Fibroblast of peridontal ligament (primary cell): Measurements from ENCODE around the gene CTNNA3.

Experiments
- DNase-seq: peaks from one replicate; pipeline ENCODE4 v3.0.0-alpha.2; 2010; ENCODE audit errors: extremely low read depth

Gene CTNNA3

GRCh38 chr10:66228887-66229286 lies 1467.1 kb downstream of the CTNNA3 start:
- DNase-seq, result no peak

DNA sequence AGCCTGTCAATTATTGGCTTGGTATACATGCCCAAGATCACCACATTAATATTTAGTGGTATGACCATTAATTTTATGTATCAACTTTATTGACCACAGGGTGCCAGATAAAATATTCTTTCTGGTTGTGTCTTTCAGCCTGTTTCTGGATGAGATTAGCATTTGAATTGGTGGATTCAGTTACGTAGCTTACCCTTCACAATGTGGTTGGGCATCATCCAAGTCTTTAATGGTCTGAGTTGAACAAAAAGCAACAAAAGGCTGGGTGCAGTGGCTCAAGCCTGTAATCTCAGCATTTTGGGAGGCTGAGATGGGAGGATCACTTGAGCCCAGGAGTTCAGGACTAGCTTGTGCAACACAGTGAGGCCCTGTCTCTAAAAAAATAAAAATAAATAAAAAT lies 1472.3 kb downstream of the CTNNA3 start:
- no peak for DNase-seq

GRCh38 chr10:66222462-66223046 lies 1473.4 kb downstream of the CTNNA3 start:
- DNase-seq, result no peak

GRCh38 chr10:66218981-66219587 lies 1476.9 kb downstream of the CTNNA3 start:
- DNase-seq, result no peak

DNA sequence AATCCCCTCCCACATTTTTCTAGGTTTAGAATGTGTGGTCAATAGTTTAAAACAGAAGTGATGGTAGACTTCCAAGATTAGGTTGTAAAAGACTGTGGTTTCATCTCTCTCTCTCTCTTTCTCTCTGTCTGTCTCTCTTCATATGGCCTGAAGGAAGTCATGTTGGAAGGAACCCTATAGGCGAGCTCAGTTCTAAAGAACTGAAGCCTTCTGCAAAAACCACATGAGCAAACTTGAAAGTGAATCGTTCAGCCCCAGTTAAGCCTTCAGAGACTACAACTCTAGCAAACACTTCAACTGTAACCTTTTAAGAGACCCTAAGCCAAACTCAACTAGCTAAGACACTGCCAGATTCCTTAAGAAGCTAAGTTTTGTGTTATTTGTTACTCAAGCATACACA lies 1477.7 kb downstream of the CTNNA3 start:
- DNase-seq, result no peak

- DNase-seq, result no peak
These were observed 1480.1 kb downstream of the CTNNA3 start for GRCh38 chr10:66215920-66216319.

GRCh38 chr10:66214721-66215404 lies 1481.1 kb downstream of the CTNNA3 start:
- peak; percentile 4 for DNase-seq

GRCh38 chr10:66209025-66209424 lies 1487.0 kb downstream of the CTNNA3 start:
- no peak for DNase-seq

DNA sequence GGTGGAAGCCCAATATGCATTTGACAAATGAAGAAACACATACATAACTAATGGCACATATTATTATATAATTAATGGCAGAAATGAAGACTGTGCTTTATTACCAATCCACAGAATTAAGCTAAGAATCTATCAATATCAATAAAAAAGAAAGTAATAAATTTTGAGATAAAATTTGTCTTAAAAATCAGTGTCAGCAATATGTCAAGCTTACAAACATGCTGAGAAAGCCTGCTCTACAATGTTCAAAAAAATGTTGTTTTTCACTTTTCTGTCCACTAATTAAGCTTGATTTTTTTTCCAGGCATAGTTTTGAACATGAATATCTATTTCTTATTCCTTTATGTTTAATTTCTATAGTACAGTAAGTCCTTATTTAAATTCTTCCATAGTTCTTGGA lies 1491.2 kb downstream of the CTNNA3 start:
- no peak for DNase-seq

DNA sequence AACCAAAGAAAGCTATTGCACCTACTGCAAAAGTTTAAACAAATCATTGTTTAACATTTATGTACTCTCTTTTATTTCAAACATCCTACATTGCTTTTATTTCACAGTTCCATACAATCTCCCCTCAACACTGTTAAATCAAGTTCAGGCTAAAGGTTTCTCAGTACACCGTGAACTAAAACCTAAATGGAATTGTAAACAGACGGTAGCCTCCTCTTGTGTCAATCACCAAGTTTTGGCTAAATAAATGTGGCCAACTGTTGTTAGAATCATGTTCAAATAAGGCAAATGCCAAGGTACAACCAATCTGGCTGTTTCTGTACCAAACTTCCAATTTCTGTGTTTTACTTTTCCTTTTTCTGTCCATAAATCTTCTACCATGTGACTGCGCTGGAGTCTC lies 1493.9 kb downstream of the CTNNA3 start:
- DNase-seq, result no peak

GRCh38 chr10:66192162-66192831 lies 1503.7 kb downstream of the CTNNA3 start:
- no peak for DNase-seq

DNA sequence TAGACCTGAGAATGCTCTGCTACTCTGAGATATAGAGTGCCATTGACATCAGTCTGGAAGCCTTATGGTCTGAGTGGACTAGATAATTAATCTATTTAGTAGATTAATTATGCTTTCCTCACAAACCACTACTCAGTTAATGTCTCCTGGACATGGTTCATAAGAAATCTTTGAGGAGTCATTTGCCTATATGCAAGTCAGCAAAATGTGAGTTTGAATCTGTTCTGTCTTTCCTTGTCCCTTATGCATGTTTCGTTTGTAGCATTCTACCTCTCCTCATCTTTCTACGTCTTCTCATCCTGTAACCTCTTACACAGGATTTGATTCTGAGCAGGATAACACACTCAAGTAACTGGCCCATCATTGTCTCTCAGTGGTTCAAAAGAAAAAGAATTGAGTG lies 1505.6 kb downstream of the CTNNA3 start:
- DNase-seq, result no peak

- no peak for DNase-seq
These were observed 1506.7 kb downstream of the CTNNA3 start for GRCh38 chr10:66189271-66189670.

GRCh38 chr10:66187053-66187733 lies 1508.8 kb downstream of the CTNNA3 start:
- no peak for DNase-seq

DNA sequence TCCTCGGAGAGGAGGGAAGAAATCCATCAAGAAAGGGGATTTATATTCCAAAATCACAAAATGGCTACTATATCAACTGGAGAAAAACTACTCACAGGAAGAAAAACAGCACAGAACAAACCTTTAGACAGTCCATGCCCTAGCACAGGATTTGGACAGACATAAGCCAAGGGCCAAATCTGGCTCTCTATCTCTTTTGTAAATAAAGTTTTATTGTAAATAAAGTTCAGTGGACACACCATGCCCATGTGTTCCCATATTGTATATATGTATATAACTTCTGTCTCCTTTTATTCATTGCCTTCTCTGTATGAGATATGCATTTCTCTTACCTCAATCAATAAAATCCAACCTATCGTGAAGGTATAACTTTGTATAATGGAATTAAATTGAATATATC lies 1513.0 kb downstream of the CTNNA3 start:
- DNase-seq, result no peak

DNA sequence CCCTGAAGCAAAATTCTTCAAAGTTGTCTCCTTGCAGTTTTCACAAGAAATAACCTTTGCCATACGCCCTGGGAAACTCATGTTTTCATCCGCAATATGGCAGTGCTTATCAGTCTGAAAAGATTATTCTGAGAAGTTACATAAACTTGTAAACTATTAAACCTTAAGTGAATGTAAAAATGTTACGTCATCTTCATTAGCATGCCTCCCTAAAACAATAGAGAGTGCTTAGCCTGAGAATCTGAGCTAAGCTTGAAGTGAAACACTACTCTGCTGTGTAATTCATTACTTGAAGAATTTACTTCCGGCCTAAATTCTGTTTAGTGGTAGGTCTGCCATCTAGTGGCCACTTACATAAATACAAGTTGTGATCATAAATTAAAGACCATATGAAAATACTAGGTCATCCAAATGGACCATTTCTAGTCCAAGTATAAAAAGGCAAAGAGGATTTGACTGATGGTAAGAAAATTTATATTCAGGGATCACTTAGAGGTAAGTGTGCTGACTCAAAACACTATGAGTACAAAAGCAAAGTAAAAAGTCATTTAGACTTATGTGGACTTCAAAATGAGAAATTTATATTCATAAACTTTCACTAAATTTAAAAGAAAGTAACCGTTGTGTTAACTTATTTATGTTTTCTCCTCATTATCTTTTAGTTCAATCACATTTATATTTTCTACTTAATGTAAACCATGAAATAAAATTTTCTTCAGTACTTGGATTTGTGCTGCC lies 1515.2 kb downstream of the CTNNA3 start:
- DNase-seq, result peak; percentile 73

DNA sequence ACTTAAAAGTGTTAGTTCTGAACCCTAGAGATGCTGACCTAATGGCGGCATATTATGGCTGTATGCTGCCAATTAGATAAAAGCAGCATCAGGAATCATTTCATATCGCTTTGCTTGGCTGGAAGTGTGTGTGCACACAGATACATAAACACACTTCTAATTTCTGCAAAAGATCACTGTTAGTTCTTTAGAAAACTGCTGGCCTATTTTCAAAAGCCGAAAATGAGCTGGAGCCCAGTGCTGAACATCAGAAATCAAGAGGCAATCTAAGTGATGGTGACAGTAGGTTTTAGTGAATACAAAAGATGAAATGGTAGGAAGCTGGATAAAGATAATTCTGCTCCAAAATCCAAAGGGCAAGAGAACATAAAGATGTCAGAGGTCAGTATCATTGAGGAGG lies 1516.0 kb downstream of the CTNNA3 start:
- no peak for DNase-seq

DNA sequence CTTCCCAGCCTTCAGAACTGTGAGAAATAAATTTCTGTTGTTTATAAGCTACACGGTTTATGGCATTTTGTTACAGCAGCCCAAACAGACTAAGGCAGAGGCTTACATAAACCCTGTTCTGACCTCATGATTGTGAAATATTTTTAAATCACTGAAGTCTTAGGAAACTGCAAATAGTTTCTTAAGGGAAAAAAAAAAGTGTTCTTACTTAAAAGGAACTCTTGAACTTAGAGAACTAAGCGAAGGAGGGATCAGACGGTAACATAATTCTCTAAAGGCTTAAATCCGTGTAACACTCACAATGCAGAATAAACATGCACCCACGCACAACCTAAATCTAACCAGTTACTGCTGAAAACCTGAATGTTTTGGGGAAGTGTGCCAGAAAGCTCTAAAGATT lies 1519.2 kb downstream of the CTNNA3 start:
- DNase-seq, result peak; percentile 23

- no peak for DNase-seq
These were observed 1528.2 kb downstream of the CTNNA3 start for GRCh38 chr10:66167816-66168215.

DNA sequence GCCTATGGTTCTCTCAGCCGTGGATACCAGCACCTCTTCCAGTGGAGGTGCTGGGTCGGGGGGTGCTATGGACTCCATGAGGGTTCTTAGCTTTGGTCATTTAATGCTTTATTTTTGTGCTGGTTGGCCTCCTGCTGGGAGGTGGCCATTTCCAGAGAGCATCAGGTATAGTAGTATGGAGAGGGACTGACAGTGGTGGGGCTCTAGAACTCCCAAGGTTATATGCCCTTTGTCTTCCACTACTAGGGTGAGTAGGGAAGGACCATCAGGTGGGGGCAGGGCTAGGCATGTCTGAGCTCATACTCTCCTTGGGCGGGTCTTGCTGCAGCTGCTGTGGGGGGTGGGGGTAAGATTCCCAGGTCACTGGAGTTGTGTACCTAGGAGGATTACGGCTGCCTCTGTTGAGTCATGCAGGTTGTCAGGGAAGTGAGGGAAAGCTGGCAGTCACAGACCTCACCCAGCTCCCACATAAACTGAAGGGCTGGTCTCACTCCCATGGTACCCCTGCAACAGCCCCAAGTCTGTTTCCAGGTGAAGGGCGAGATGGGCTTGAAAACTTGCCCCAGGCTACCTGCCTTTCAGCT lies 1533.3 kb downstream of the CTNNA3 start:
- DNase-seq, result no peak

- DNase-seq, result peak; percentile 0
These were observed 1544.6 kb downstream of the CTNNA3 start for GRCh38 chr10:66151346-66151745.
